ENCODE measurements around the gene DLGAP4. TPM values are rescaled to one million over a fixed set of nuclear protein-coding genes. Genes with fewer than 3 reads are reported as not detected.

The DLGAP4 gene
- total and polyA plus RNA-seq, 2 of the 8 experiments (the other 6 are each of a cell fraction or from before 2014, with no cell fraction given), result 41.2 to 57.2 TPM

DNA sequence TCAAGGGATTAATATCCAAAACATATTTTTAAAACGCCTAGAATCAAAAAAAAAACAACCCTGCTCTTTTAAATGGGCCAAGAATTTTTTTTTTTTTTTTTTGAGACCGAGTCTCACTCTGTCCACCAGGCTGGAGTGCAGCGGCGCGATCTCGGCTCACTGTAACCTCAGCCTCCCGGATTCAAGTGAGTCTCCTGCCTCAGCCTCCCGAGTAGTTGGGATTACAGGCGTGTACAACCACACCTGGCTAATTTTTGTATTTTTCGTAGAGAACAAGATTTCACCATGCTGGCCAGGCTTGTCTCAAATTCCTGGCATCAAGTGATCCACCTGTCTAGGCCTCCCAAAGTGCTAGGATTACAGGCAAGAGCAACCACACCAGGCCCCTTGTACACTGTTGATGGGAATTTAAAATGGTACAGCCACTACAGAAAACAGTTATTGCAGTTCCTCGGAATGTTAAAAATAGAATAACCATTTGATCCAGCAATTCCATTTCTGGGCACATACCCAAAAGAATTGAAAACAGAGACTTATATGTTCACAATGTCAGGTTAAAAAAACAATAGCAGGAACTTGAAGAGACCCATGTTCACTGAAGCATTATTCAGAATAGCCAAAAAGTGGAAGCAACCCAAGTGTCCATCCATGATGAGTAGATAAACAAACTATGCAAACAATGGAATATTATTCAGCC is 232.0 kb downstream of the DLGAP4 start (continued):
- no peak for TF ChIP-seq CTCF (IDR thresholded peaks at IDR 0.05; ENCODE audit: control extremely low read depth in 1 of 3, insufficient read depth in 1 of 3, low read depth in 1 of 3, low read length in 3 of 3)
- TF ChIP-seq EGR1 (IDR thresholded peaks at IDR 0.05; ENCODE audit: borderline replicate concordance, low read depth, low read length), result no peak
- TF ChIP-seq ATF3 (IDR thresholded peaks at IDR 0.05; ENCODE audit: insufficient read depth, low read depth, low read length), result no peak
- TF ChIP-seq POU5F1 (IDR thresholded peaks at IDR 0.05; ENCODE audit: low read depth, low read length), result no peak
- no peak for TF ChIP-seq TBP (IDR thresholded peaks at IDR 0.05; ENCODE audit: low read depth, low read length)
- no peak for TF ChIP-seq CTBP2 (IDR thresholded peaks at IDR 0.05; ENCODE audit: borderline replicate concordance, insufficient read depth, insufficient read length, low read length)
- TF ChIP-seq SAP30 (IDR thresholded peaks at IDR 0.05; ENCODE audit: insufficient read depth, insufficient replicate concordance, low read length), result no peak

Measured in H1 (cell line).